H1 (cell line): ENCODE measurements around the gene TNFRSF1A. TPM values are rescaled to one million over a fixed set of nuclear protein-coding genes. Genes with fewer than 3 reads are reported as not detected.

Experiments
- ASH2L ChIP-seq: fragments of 200-600, 300-600 bp; sonication (generic); IDR thresholded peaks from one replicate; pipeline ENCODE4 v1.7.1; 2017; ENCODE audit warnings: low read length
- BRCA1 ChIP-seq: IDR thresholded peaks from 2 replicates; pipeline ENCODE4 v1.6.1; 2012; ENCODE audit warnings: low read depth, low read length, improper control_type of control experiment
- CEBPB ChIP-seq: IDR thresholded peaks from 2 replicates; pipeline ENCODE4 v1.6.1; 2012; ENCODE audit warnings: low read depth, low read length
- CTCF ChIP-seq, 3 experiments: IDR thresholded peaks; 1 replicate in 2 of 3; 2 replicates in 1 of 3; pipeline versions ENCODE4 v1.5.1 to v1.6.1; 2011; ENCODE audit warnings: low read length in 3 of 3, mild to moderate bottlenecking in 3 of 3, inconsistent platforms in 2 of 3, low read depth in 1 of 3, moderate library complexity in 1 of 3; ENCODE audit not compliant: insufficient read depth in 1 of 3; ENCODE audit errors: control extremely low read depth in 1 of 3
- GTF2F1 ChIP-seq: IDR thresholded peaks from 2 replicates; pipeline ENCODE4 v1.6.1; 2012; ENCODE audit warnings: low read depth, low read length, improper control_type of control experiment, borderline replicate concordance
- HDAC6 ChIP-seq: IDR thresholded peaks from one replicate; pipeline ENCODE4 v1.7.1; 2012; ENCODE audit warnings: low read depth, mild to moderate bottlenecking, inconsistent platforms, low read length, moderate library complexity
- JUN ChIP-seq: IDR thresholded peaks from 2 replicates; pipeline ENCODE4 v1.6.1; 2011; ENCODE audit warnings: low read depth, mild to moderate bottlenecking, improper control_type of control experiment, low read length
- KDM4A ChIP-seq: IDR thresholded peaks from one replicate; pipeline ENCODE4 v1.7.1; 2012; ENCODE audit warnings: low read depth, mild to moderate bottlenecking, moderate library complexity, low read length, inconsistent platforms; ENCODE audit not compliant: severe bottlenecking
- POLR2A ChIP-seq, 2 experiments: IDR thresholded peaks; 1 replicate in 1 of 2; 2 replicates in 1 of 2; pipeline ENCODE4 v1.6.1; 2011; ENCODE audit warnings: low read depth in 2 of 2, low read length in 2 of 2, mild to moderate bottlenecking in 2 of 2; ENCODE audit errors: control extremely low read depth in 1 of 2
- RBBP5 ChIP-seq: IDR thresholded peaks from 2 replicates; pipeline ENCODE4 v1.7.1; 2012; ENCODE audit warnings: low read depth, mild to moderate bottlenecking, inconsistent platforms, low read length, moderate library complexity, borderline replicate concordance
- SIX5 ChIP-seq: IDR thresholded peaks from 2 replicates; pipeline ENCODE4 v1.6.1; 2011; ENCODE audit warnings: mild to moderate bottlenecking, low read depth, low read length
- SRF ChIP-seq: IDR thresholded peaks from 2 replicates; pipeline ENCODE4 v1.6.1; 2011; ENCODE audit warnings: mild to moderate bottlenecking, low read depth, low read length, moderate library complexity
- SUZ12 ChIP-seq: fragments of 200-600 bp; sonication (generic); IDR thresholded peaks from 2 replicates; pipeline ENCODE4 v1.6.1; 2012; ENCODE audit warnings: mild to moderate bottlenecking, inconsistent platforms, low read length, moderate library complexity, mixed read lengths
- TAF1 ChIP-seq: IDR thresholded peaks from 2 replicates; pipeline ENCODE4 v1.6.1; 2011; ENCODE audit warnings: mild to moderate bottlenecking, low read depth, low read length
- YY1 ChIP-seq: IDR thresholded peaks from 2 replicates; pipeline ENCODE4 v1.6.1; 2011; ENCODE audit warnings: low read depth, mild to moderate bottlenecking, low read length
- ZNF274 ChIP-seq: IDR thresholded peaks from 2 replicates; pipeline ENCODE4 v1.7.0; 2012; ENCODE audit warnings: low read length, borderline replicate concordance; ENCODE audit errors: extremely low read depth
- polyA plus RNA-seq, 7 experiments: library from polyadenylated mRNA; depleted of rRNA in 3 of 7; stranded (reverse) in 5 of 7; unstranded in 2 of 7; fragments of >200 nt in 5 of 7; fragments of 200-250 nt in 2 of 7; gene quantifications; 1 replicate in 5 of 7; 2 replicates in 1 of 7; 4 replicates in 1 of 7; pipeline versions ENCODE4 v1.2.1 to v1.2.3, GENCODE V29; 2011 to 2013; ENCODE audit warnings: missing spikeins in 2 of 7, mixed read lengths in 2 of 7
- total RNA-seq: library from RNA; stranded (reverse); fragmentation: NEBNext Ultra II Directional; extraction: Animal tissue kit (Norgen Biotek cat#: 25700); gene quantifications from 2 replicates; pipeline ENCODE4 v1.2.1, GENCODE V29; 2021

Gene TNFRSF1A
- total and polyA plus RNA-seq, 2 of the 8 experiments (the other 6 are each of a cell fraction or from before 2014, with no cell fraction given) = 28.7 to 42.1 TPM

- TF ChIP-seq CTCF (IDR thresholded peaks at IDR 0.05; ENCODE audit: control extremely low read depth in 1 of 3, insufficient read depth in 1 of 3, low read depth in 1 of 3, low read length in 3 of 3) = peak in 1 of 3 experiments; percentile 8; a peak in 1 of 4 replicates
- no peak for TF ChIP-seq HDAC6
- no peak for TF ChIP-seq SUZ12
- no peak for TF ChIP-seq TAF1
- TF ChIP-seq ASH2L = peak; percentile 73
- no peak for TF ChIP-seq SIX5
- TF ChIP-seq YY1 = no peak
- no peak for TF ChIP-seq ZNF274
- TF ChIP-seq CEBPB = no peak
- no peak for TF ChIP-seq BRCA1
- no peak for TF ChIP-seq POLR2A (IDR thresholded peaks at IDR 0.05; ENCODE audit: control extremely low read depth in 1 of 2, low read depth in 2 of 2, low read length in 2 of 2)
- peak; percentile 69 for TF ChIP-seq KDM4A
- TF ChIP-seq GTF2F1 = no peak
- TF ChIP-seq SRF = no peak
- no peak for TF ChIP-seq RBBP5
- no peak for TF ChIP-seq JUN
Observed at GRCh38 chr12:6310771-6311610, 30.9 kb downstream of the TNFRSF1A start (continued).
